ENCODE data around the gene COLEC12. TPM values are rescaled to one million over a fixed set of nuclear protein-coding genes. Genes with fewer than 3 reads are reported as not detected.

Gene COLEC12
- total and polyA plus RNA-seq, 5 donors from 2014 or later = not detected

- no peak overlapping the region for H3K4me3 Mint-ChIP-seq
- H3K4me1 Mint-ChIP-seq = no peaks in the 10 kb centered on the region
- no peak overlapping the region for H3K4me3 ChIP-seq (ENCODE audit: low read depth, low read length)
- H3K9me3 Mint-ChIP-seq = peaks cover 0 to 19% (median 5%) of the 10 kb centered on the region in 7 donors
- no peaks in the 10 kb centered on the region for H3K27me3 Mint-ChIP-seq
- H3K27ac Mint-ChIP-seq = no peak overlapping the region
- peaks cover 5 to 15% of the 10 kb centered on the region in 2 experiments for H3K9me3 ChIP-seq (ENCODE audit: control insufficient read depth in 2 of 2, low read length in 2 of 2)
- H3K27ac ChIP-seq (ENCODE audit: insufficient read depth, low read length, poor library complexity, severe bottlenecking) = no peak overlapping the region
- DNase-seq (no peak), ATAC-seq (ENCODE audit: low read depth in 2 of 2) (no peak)
- no peaks in the 10 kb centered on the region for H3K36me3 ChIP-seq (ENCODE audit: control insufficient read depth, insufficient read depth, low read length)
- H3K36me3 Mint-ChIP-seq = no peaks in the 10 kb centered on the region
- no peaks in the 10 kb centered on the region for H3K4me1 ChIP-seq (ENCODE audit: control insufficient read depth, insufficient read depth, low read length, poor library complexity, severe bottlenecking)
- peaks cover 3% of the 10 kb centered on the region for H3K27me3 ChIP-seq (ENCODE audit: control insufficient read depth, insufficient read depth, low read length)
Measured at GRCh38 chr18:446941-447560, 53.5 kb downstream of the COLEC12 start.

- no peaks in the 10 kb centered on the region for H3K4me1 Mint-ChIP-seq
- no peaks in the 10 kb centered on the region for H3K9me3 ChIP-seq (ENCODE audit: control insufficient read depth in 2 of 2, low read length in 2 of 2)
Measured at GRCh38 chr18:445055-445454, 55.4 kb downstream of the COLEC12 start.

GRCh38 chr18:438571-438970 is 61.9 kb downstream of the COLEC12 start:
- Histone ChIP-seq H3K27ac (ENCODE audit: insufficient read depth, low read length, poor library complexity, severe bottlenecking) (no peak overlapping the region), H3K27me3 (ENCODE audit: control insufficient read depth, insufficient read depth, low read length) (no peaks in the 10 kb centered on the region), H3K4me3 (ENCODE audit: low read depth, low read length) (no peak overlapping the region), H3K4me1 (ENCODE audit: control insufficient read depth, insufficient read depth, low read length, poor library complexity, severe bottlenecking) (no peaks in the 10 kb centered on the region), H3K9me3 (ENCODE audit: control insufficient read depth in 2 of 2, low read length in 2 of 2) (no peaks in the 10 kb centered on the region), H3K36me3 (ENCODE audit: control insufficient read depth, insufficient read depth, low read length) (no peaks in the 10 kb centered on the region)
- DNase-seq (no peak), ATAC-seq (ENCODE audit: low read depth in 2 of 2) (no peak)
- Mint-ChIP-seq H3K27me3 (peaks cover 4% of the 10 kb centered on the region), H3K9me3 (peaks cover 0 to 8% (median 0%) of the 10 kb centered on the region in 7 donors), H3K4me1 (no peaks in the 10 kb centered on the region), H3K36me3 (no peaks in the 10 kb centered on the region), H3K27ac (peak overlapping the region in 1 of 3 donors; percentile 21), H3K4me3 (no peak overlapping the region)

More at GRCh38 chr18:445055-445454, 55.4 kb downstream of the COLEC12 start:
- ATAC-seq (ENCODE audit: low read depth in 2 of 2) (no peak), DNase-seq (no peak)
- Histone ChIP-seq H3K4me1 (ENCODE audit: control insufficient read depth, insufficient read depth, low read length, poor library complexity, severe bottlenecking) (no peaks in the 10 kb centered on the region), H3K36me3 (ENCODE audit: control insufficient read depth, insufficient read depth, low read length) (no peaks in the 10 kb centered on the region), H3K27me3 (ENCODE audit: control insufficient read depth, insufficient read depth, low read length) (peaks cover 3% of the 10 kb centered on the region), H3K4me3 (ENCODE audit: low read depth, low read length) (no peak overlapping the region), H3K27ac (ENCODE audit: insufficient read depth, low read length, poor library complexity, severe bottlenecking) (no peak overlapping the region)
- H3K27ac Mint-ChIP-seq = no peak overlapping the region
- H3K9me3 Mint-ChIP-seq = peaks cover 0 to 2% (median 0%) of the 10 kb centered on the region in 7 donors
- H3K36me3 Mint-ChIP-seq = no peaks in the 10 kb centered on the region
- no peak overlapping the region for H3K4me3 Mint-ChIP-seq
- H3K27me3 Mint-ChIP-seq = no peaks in the 10 kb centered on the region

GRCh38 chr18:435940-436339 is 64.6 kb downstream of the COLEC12 start:
- no peaks in the 10 kb centered on the region for H3K4me1 Mint-ChIP-seq
- no peaks in the 10 kb centered on the region for H3K36me3 Mint-ChIP-seq
- no peaks in the 10 kb centered on the region for H3K9me3 ChIP-seq (ENCODE audit: control insufficient read depth in 2 of 2, low read length in 2 of 2)
- no peaks in the 10 kb centered on the region for H3K27me3 ChIP-seq (ENCODE audit: control insufficient read depth, insufficient read depth, low read length)
- H3K27me3 Mint-ChIP-seq = peaks cover 13% of the 10 kb centered on the region
- DNase-seq = no peak
- H3K4me1 ChIP-seq (ENCODE audit: control insufficient read depth, insufficient read depth, low read length, poor library complexity, severe bottlenecking) = no peaks in the 10 kb centered on the region
- no peak overlapping the region for H3K4me3 ChIP-seq (ENCODE audit: low read depth, low read length)
- ATAC-seq (ENCODE audit: low read depth in 2 of 2) = no peak
- no peaks in the 10 kb centered on the region for H3K36me3 ChIP-seq (ENCODE audit: control insufficient read depth, insufficient read depth, low read length)
- H3K4me3 Mint-ChIP-seq = no peak overlapping the region
- peaks cover 0 to 8% (median 0%) of the 10 kb centered on the region in 7 donors for H3K9me3 Mint-ChIP-seq
- no peak overlapping the region for H3K27ac ChIP-seq (ENCODE audit: insufficient read depth, low read length, poor library complexity, severe bottlenecking)
- no peak overlapping the region for H3K27ac Mint-ChIP-seq

- no peaks in the 10 kb centered on the region for H3K27me3 ChIP-seq (ENCODE audit: control insufficient read depth, insufficient read depth, low read length)
- Mint-ChIP-seq H3K36me3 (no peaks in the 10 kb centered on the region), H3K9me3 (peaks cover 0 to 8% (median 0%) of the 10 kb centered on the region in 7 donors), H3K4me3 (no peak overlapping the region), H3K27me3 (peaks cover 13% of the 10 kb centered on the region), H3K4me1 (no peaks in the 10 kb centered on the region), H3K27ac (no peak overlapping the region)
- no peak overlapping the region for H3K27ac ChIP-seq (ENCODE audit: insufficient read depth, low read length, poor library complexity, severe bottlenecking)
- H3K4me3 ChIP-seq (ENCODE audit: low read depth, low read length) = no peak overlapping the region
- DNase-seq = no peak
- no peak for ATAC-seq (ENCODE audit: low read depth in 2 of 2)
- H3K9me3 ChIP-seq (ENCODE audit: control insufficient read depth in 2 of 2, low read length in 2 of 2) = no peaks in the 10 kb centered on the region
- no peaks in the 10 kb centered on the region for H3K4me1 ChIP-seq (ENCODE audit: control insufficient read depth, insufficient read depth, low read length, poor library complexity, severe bottlenecking)
- no peaks in the 10 kb centered on the region for H3K36me3 ChIP-seq (ENCODE audit: control insufficient read depth, insufficient read depth, low read length)
Measured at GRCh38 chr18:434410-434809, 66.1 kb downstream of the COLEC12 start.

GRCh38 chr18:433960-434359 is 66.5 kb downstream of the COLEC12 start:
- H3K36me3 ChIP-seq (ENCODE audit: control insufficient read depth, insufficient read depth, low read length) = no peaks in the 10 kb centered on the region
- H3K4me3 ChIP-seq (ENCODE audit: low read depth, low read length) = no peak overlapping the region
- H3K9me3 ChIP-seq (ENCODE audit: control insufficient read depth in 2 of 2, low read length in 2 of 2) = no peaks in the 10 kb centered on the region
- DNase-seq (no peak), ATAC-seq (ENCODE audit: low read depth in 2 of 2) (no peak)
- no peaks in the 10 kb centered on the region for H3K4me1 ChIP-seq (ENCODE audit: control insufficient read depth, insufficient read depth, low read length, poor library complexity, severe bottlenecking)
- H3K27me3 ChIP-seq (ENCODE audit: control insufficient read depth, insufficient read depth, low read length) = no peaks in the 10 kb centered on the region
- Mint-ChIP-seq H3K9me3 (peaks cover 0 to 8% (median 0%) of the 10 kb centered on the region in 7 donors), H3K27ac (no peak overlapping the region), H3K4me1 (no peaks in the 10 kb centered on the region), H3K36me3 (no peaks in the 10 kb centered on the region), H3K4me3 (no peak overlapping the region), H3K27me3 (peaks cover 13% of the 10 kb centered on the region)
- H3K27ac ChIP-seq (ENCODE audit: insufficient read depth, low read length, poor library complexity, severe bottlenecking) = no peak overlapping the region

GRCh38 chr18:433298-433697 is 67.2 kb downstream of the COLEC12 start:
- Mint-ChIP-seq H3K4me3 (no peak overlapping the region), H3K27ac (no peak overlapping the region), H3K9me3 (peaks cover 0 to 8% (median 0%) of the 10 kb centered on the region in 7 donors), H3K4me1 (no peaks in the 10 kb centered on the region), H3K27me3 (peaks cover 13% of the 10 kb centered on the region), H3K36me3 (no peaks in the 10 kb centered on the region)
- no peak overlapping the region for H3K27ac ChIP-seq (ENCODE audit: insufficient read depth, low read length, poor library complexity, severe bottlenecking)
- ATAC-seq (ENCODE audit: low read depth in 2 of 2) = no peak
- no peaks in the 10 kb centered on the region for H3K9me3 ChIP-seq (ENCODE audit: control insufficient read depth in 2 of 2, low read length in 2 of 2)
- no peaks in the 10 kb centered on the region for H3K27me3 ChIP-seq (ENCODE audit: control insufficient read depth, insufficient read depth, low read length)
- no peaks in the 10 kb centered on the region for H3K4me1 ChIP-seq (ENCODE audit: control insufficient read depth, insufficient read depth, low read length, poor library complexity, severe bottlenecking)
- H3K4me3 ChIP-seq (ENCODE audit: low read depth, low read length) = no peak overlapping the region
- no peak for DNase-seq
- H3K36me3 ChIP-seq (ENCODE audit: control insufficient read depth, insufficient read depth, low read length) = no peaks in the 10 kb centered on the region

- no peaks in the 10 kb centered on the region for H3K36me3 ChIP-seq (ENCODE audit: control insufficient read depth, insufficient read depth, low read length)
- H3K4me3 ChIP-seq (ENCODE audit: low read depth, low read length) = no peak overlapping the region
- Mint-ChIP-seq H3K4me1 (no peaks in the 10 kb centered on the region), H3K27me3 (peaks cover 13% of the 10 kb centered on the region), H3K36me3 (no peaks in the 10 kb centered on the region), H3K9me3 (peaks cover 0 to 8% (median 0%) of the 10 kb centered on the region in 7 donors), H3K4me3 (no peak overlapping the region), H3K27ac (no peak overlapping the region)
- no peaks in the 10 kb centered on the region for H3K9me3 ChIP-seq (ENCODE audit: control insufficient read depth in 2 of 2, low read length in 2 of 2)
- ATAC-seq (ENCODE audit: low read depth in 2 of 2) (no peak), DNase-seq (no peak)
- H3K27ac ChIP-seq (ENCODE audit: insufficient read depth, low read length, poor library complexity, severe bottlenecking) = no peak overlapping the region
- no peaks in the 10 kb centered on the region for H3K27me3 ChIP-seq (ENCODE audit: control insufficient read depth, insufficient read depth, low read length)
- H3K4me1 ChIP-seq (ENCODE audit: control insufficient read depth, insufficient read depth, low read length, poor library complexity, severe bottlenecking) = no peaks in the 10 kb centered on the region
Measured at GRCh38 chr18:432791-433190, 67.7 kb downstream of the COLEC12 start.

Data from CD4-positive, CD25-positive, alpha-beta regulatory T cell (primary cell).